KMS-11 (cell line): Measurements from ENCODE around the gene DAZAP1.

Experiments used
- H2AFZ ChIP-seq: fragments of 200-600 bp; sonication (generic); 2 replicates; pipeline ENCODE4 v1.6.1; 2016; ENCODE audit warnings: antibody characterized with exemption, mixed run types, low read depth
- H3K27ac ChIP-seq: fragments of 200-600 bp; sonication (generic); 2 replicates; pipeline ENCODE4 v1.6.1; 2016; ENCODE audit warnings: mild to moderate bottlenecking, mixed run types
- H3K27me3 ChIP-seq: fragments of 200-600 bp; sonication (generic); 2 replicates; pipeline ENCODE4 v1.6.1; 2017; ENCODE audit warnings: mild to moderate bottlenecking, low read depth, mixed run types, moderate library complexity; ENCODE audit not compliant: insufficient read depth
- H3K36me3 ChIP-seq: fragments of 200-600 bp; sonication (generic); 2 replicates; pipeline ENCODE4 v1.6.1; 2017; ENCODE audit warnings: mild to moderate bottlenecking, mixed run types; ENCODE audit not compliant: insufficient read depth
- H3K4me1 ChIP-seq: fragments of 200-600 bp; sonication (generic); 2 replicates; pipeline ENCODE4 v1.6.1; 2016; ENCODE audit warnings: mild to moderate bottlenecking, low read depth, mixed run types; ENCODE audit not compliant: poor library complexity, severe bottlenecking
- H3K4me2 ChIP-seq: fragments of 200-600 bp; sonication (generic); 2 replicates; pipeline ENCODE4 v1.7.0; 2016; ENCODE audit warnings: mild to moderate bottlenecking, mixed run types
- H3K4me3 ChIP-seq: fragments of 200-600 bp; sonication (generic); IDR thresholded peaks from 2 replicates; pipeline ENCODE4 v1.6.1; 2017; ENCODE audit warnings: low read depth, low read length, mixed read lengths; ENCODE audit not compliant: insufficient read depth
- H3K79me2 ChIP-seq: fragments of 200-600 bp; sonication (generic); 2 replicates; pipeline ENCODE4 v1.6.1; 2016; ENCODE audit warnings: low read depth, mixed run types; ENCODE audit not compliant: insufficient read depth
- H3K9ac ChIP-seq: fragments of 200-600 bp; sonication (generic); 2 replicates; pipeline ENCODE4 v1.6.1; 2016; ENCODE audit warnings: mild to moderate bottlenecking, mixed run types
- H4K20me1 ChIP-seq: fragments of 200-600 bp; sonication (generic); 2 replicates; pipeline ENCODE4 v1.6.1; 2016; ENCODE audit warnings: mild to moderate bottlenecking, mixed run types; ENCODE audit not compliant: insufficient read depth
- CTCF ChIP-seq: fragments of 200-600 bp; sonication (generic); conservative IDR thresholded peaks from 2 replicates; pipeline ENCODE4 v1.6.1; 2017; ENCODE audit warnings: low read depth, mild to moderate bottlenecking, antibody characterized with exemption, low read length, moderate library complexity, mixed read lengths

Gene DAZAP1

GRCh38 chr19:1471010-1471514 lies 63.7 kb downstream of the DAZAP1 start:
- Histone ChIP-seq H3K27me3 (peaks cover 16% of the 10 kb centered on the region), H4K20me1 (no peaks in the 10 kb centered on the region)

GRCh38 chr19:1471515-1472160 lies 64.3 kb downstream of the DAZAP1 start:
- Histone ChIP-seq H3K27me3 (peaks cover 16% of the 10 kb centered on the region), H3K9ac (no peak overlapping the region), H3K27ac (no peak overlapping the region), H4K20me1 (no peaks in the 10 kb centered on the region), H3K4me3 (no peak overlapping the region), H2AFZ (no peak overlapping the region), H3K36me3 (no peaks in the 10 kb centered on the region; the same call in 1 of the 2 replicates), H3K4me2 (peak overlapping the region; percentile 68), H3K4me1 (peaks cover 9% of the 10 kb centered on the region), H3K79me2 (no peaks in the 10 kb centered on the region)
- TF ChIP-seq CTCF = no peak

More at GRCh38 chr19:1471010-1471514, 63.7 kb downstream of the DAZAP1 start:
- Histone ChIP-seq H2AFZ (no peak overlapping the region; the same call in 1 of the 2 replicates), H3K27ac (no peak overlapping the region), H3K4me3 (no peak overlapping the region), H3K4me2 (peak overlapping the region; percentile 68), H3K79me2 (no peaks in the 10 kb centered on the region), H3K9ac (no peak overlapping the region), H3K36me3 (no peaks in the 10 kb centered on the region), H3K4me1 (peaks cover 9% of the 10 kb centered on the region)
- TF ChIP-seq CTCF = no peak

GRCh38 chr19:1472231-1473084 lies 65.1 kb downstream of the DAZAP1 start:
- Histone ChIP-seq H4K20me1 (no peaks in the 10 kb centered on the region), H3K4me2 (no peak overlapping the region), H3K27me3 (peaks cover 16% of the 10 kb centered on the region), H3K79me2 (no peaks in the 10 kb centered on the region), H3K9ac (no peak overlapping the region), H3K4me3 (no peak overlapping the region), H3K27ac (no peak overlapping the region), H3K4me1 (peaks cover 14% of the 10 kb centered on the region), H3K36me3 (no peaks in the 10 kb centered on the region; the same call in 1 of the 2 replicates), H2AFZ (no peak overlapping the region)
- TF ChIP-seq CTCF = no peak

- H3K27ac ChIP-seq = no peak overlapping the region
- H4K20me1 ChIP-seq = no peaks in the 10 kb centered on the region
- peaks cover 16% of the 10 kb centered on the region for H3K27me3 ChIP-seq
- H3K4me1 ChIP-seq = peaks cover 22% of the 10 kb centered on the region
- no peak overlapping the region for H3K9ac ChIP-seq
- no peak overlapping the region for H2AFZ ChIP-seq
- no peak overlapping the region for H3K4me2 ChIP-seq
- no peak for TF ChIP-seq CTCF
- no peaks in the 10 kb centered on the region; the same call in 1 of the 2 replicates for H3K36me3 ChIP-seq
- H3K79me2 ChIP-seq = peaks cover 5% of the 10 kb centered on the region
- H3K4me3 ChIP-seq = no peak overlapping the region
These were observed 65.9 kb downstream of the DAZAP1 start for GRCh38 chr19:1473085-1473851.
